Erythroblast (primary cell): ENCODE measurements around the gene NAPB.

Source experiments
- GATA1 ChIP-seq: IDR thresholded peaks from 2 replicates; pipeline ENCODE4 v1.6.1; 2011; ENCODE audit warnings: low read depth, mild to moderate bottlenecking, control low read depth, low read length, moderate library complexity
- POLR2A ChIP-seq: IDR thresholded peaks from 2 replicates; pipeline ENCODE4 v1.6.1; 2011; ENCODE audit warnings: mild to moderate bottlenecking, low read length

DNA sequence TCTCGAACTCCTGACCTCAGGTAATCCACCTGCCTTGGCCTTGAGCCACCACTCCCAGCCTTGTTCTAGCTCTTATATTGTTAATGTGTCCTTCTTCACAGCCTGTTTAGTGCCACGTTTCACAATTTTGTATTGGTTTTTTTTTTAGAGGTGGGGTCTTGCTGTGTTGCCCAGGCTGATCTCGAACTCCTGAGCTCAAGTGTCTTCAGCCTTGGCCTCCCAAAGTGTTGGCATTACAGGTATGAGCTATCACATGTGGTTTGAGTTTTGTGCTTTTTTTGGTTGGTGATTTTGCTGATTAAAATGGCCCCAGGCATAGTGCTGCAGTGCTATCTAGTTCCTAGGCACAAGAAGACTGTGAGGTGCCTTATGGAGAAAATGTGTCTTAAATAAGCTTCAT, 12.3 kb upstream of the NAPB start:
- TF ChIP-seq POLR2A (no peak), GATA1 (no peak)
